GM12874 (cell line): ENCODE measurements around the gene STAT4.

ENCODE experiments used
- CTCF ChIP-seq: IDR thresholded peaks from 2 replicates; pipeline ENCODE4 v1.5.1; 2011; ENCODE audit warnings: low read depth, mild to moderate bottlenecking, control low read depth, low read length, moderate library complexity; ENCODE audit not compliant: insufficient read depth

The STAT4 gene

GRCh38 chr2:191143791-191144190 lies 7.0 kb downstream of the STAT4 start:
- no peak for TF ChIP-seq CTCF

GRCh38 chr2:191128911-191129304 lies 21.9 kb downstream of the STAT4 start:
- TF ChIP-seq CTCF = no peak

GRCh38 chr2:191128172-191128910 lies 22.5 kb downstream of the STAT4 start:
- no peak for TF ChIP-seq CTCF

GRCh38 chr2:191127235-191127634 lies 23.6 kb downstream of the STAT4 start:
- no peak for TF ChIP-seq CTCF

DNA sequence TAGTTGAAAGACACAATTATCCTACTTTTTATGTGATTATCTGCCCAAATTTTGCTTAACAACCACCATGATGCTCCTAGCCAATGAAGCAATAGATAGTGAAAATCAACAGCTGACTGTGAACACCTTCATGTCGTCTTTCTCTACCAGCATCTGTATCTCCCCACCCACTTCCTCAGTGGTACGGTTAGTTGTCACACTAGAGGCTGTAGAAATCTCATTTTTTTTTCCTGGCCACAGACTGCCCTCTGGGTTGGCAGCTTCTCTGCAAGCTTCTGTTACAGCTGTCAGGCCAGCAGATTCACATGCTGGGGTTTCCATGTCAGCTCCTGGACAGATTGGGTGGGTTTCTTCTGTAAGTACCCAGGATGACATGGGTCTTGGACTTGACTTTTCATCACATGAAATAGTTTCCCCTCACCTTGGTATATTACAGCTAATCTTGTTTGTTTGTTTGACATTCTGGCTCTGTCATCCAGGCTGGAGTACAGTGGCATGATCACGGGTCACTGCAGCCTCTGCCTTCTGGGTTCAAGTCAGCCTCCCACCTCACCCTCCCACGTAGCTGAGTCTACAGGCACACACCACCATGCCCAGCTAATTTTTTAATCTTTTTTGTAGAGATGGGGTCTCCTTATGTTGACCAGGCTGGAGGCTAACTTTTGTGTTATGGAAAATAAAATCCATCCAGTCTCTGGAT lies 24.3 kb downstream of the STAT4 start:
- TF ChIP-seq CTCF = no peak

DNA sequence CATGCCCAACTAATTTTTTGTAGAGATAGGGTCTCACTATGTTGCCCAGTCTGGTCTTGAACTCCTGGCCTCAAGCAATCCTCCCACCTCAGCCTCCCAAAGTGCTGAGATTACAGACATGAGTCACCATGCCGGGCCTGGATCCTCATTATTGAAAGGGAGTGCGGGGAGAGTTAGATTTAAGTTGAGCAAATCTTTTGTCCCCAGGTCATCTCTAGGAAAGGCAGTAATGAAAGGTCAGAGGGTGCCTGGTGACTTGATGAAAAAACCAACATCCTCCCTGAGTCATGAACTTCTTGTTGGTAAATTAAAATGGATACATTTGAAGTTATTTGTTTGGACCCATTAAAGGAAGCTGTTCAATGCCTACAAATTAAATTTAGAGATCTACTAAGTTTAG lies 25.1 kb downstream of the STAT4 start:
- TF ChIP-seq CTCF = no peak

GRCh38 chr2:191122638-191123294 lies 28.0 kb downstream of the STAT4 start:
- no peak for TF ChIP-seq CTCF
